IMR-90 (cell line): ENCODE results near the gene DENND6B. TPM values are rescaled to one million over a fixed set of nuclear protein-coding genes. Genes with fewer than 3 reads are reported as not detected.

Experiments
- ATAC-seq: fragments of 200-7000 bp; cut with Tn5 transposase; 2 replicates; pipeline ENCODE4 v1.9.1; 2020; ENCODE audit warnings: low read depth, mild to moderate bottlenecking, moderate library complexity
- Bru-seq: library from RNA; stranded (reverse); fragments of 400-500 nt; gene quantifications from one replicate; lab custom pipeline; 2021; lab: Mats Ljungman, UMichigan
- BruChase-seq, 2 experiments: library from RNA; stranded (reverse); fragments of 400-500 nt; gene quantifications; one replicate each; lab custom pipeline; 2021; lab: Mats Ljungman, UMichigan
- BruUV-seq: library from RNA; stranded (reverse); fragments of 400-500 nt; replicated peaks from 2 replicates; lab custom pipeline; 2021; lab: Mats Ljungman, UMichigan
- CTCF ChIA-PET: fragments of 300-600 bp; formaldehyde crosslinking; extraction: SDS; loops from one replicate; lab custom pipeline; 2021; ENCODE audit warnings: antibody characterized with exemption; lab: Yijun Ruan, JAX
- POLR2A ChIA-PET: fragments of 300-600 bp; sonication (Branson Sonifier 250); formaldehyde crosslinking; loops from one replicate; lab custom pipeline; 2022; ENCODE audit warnings: antibody characterized with exemption; ENCODE audit not compliant: unreplicated experiment; lab: Charles Lee
- DNase-seq: peaks from one replicate; pipeline ENCODE4 v3.0.0; 2013
- H2AFZ ChIP-seq: replicated peaks from 2 replicates; pipeline ENCODE3; 2013; ENCODE audit warnings: low read length, mild to moderate bottlenecking; ENCODE audit not compliant: poor library complexity
- H2AK5ac ChIP-seq: 2 replicates; pipeline ENCODE4 v1.6.1; 2013; ENCODE audit warnings: low read depth, low read length, inconsistent platforms
- H2AK9ac ChIP-seq: replicated peaks from 2 replicates; pipeline ENCODE3; 2013; ENCODE audit warnings: mild to moderate bottlenecking, low read depth, low read length, moderate library complexity; ENCODE audit not compliant: poor library complexity
- H2BK120ac ChIP-seq: 2 replicates; pipeline ENCODE4 v1.6.1; 2013; ENCODE audit warnings: low read depth, low read length, inconsistent platforms
- H2BK15ac ChIP-seq: 3 replicates; pipeline ENCODE4 v1.6.1; 2013; ENCODE audit warnings: low read depth, low read length, inconsistent platforms
- H2BK20ac ChIP-seq: 2 replicates; pipeline ENCODE4 v1.6.1; 2013; ENCODE audit warnings: low read depth, mild to moderate bottlenecking, inconsistent platforms, low read length, moderate library complexity
- H2BK5ac ChIP-seq: 2 replicates; pipeline ENCODE4 v1.6.1; 2013; ENCODE audit warnings: mild to moderate bottlenecking, low read depth, low read length, inconsistent platforms; ENCODE audit not compliant: poor library complexity, severe bottlenecking
- H3K14ac ChIP-seq: replicated peaks from 2 replicates; pipeline ENCODE4 v1.6.1; 2013; ENCODE audit warnings: low read depth, low read length, inconsistent platforms
- H3K18ac ChIP-seq: 2 replicates; pipeline ENCODE4 v1.6.1; 2013; ENCODE audit warnings: low read depth, low read length, control low read depth
- H3K23ac ChIP-seq: 2 replicates; pipeline ENCODE4 v1.6.1; 2013; ENCODE audit warnings: low read depth, low read length, inconsistent platforms
- H3K27ac ChIP-seq: 2 replicates; pipeline ENCODE4 v1.5.1; 2013; ENCODE audit warnings: mild to moderate bottlenecking, control low read depth, low read length; ENCODE audit not compliant: insufficient read depth
- H3K27me3 ChIP-seq: 2 replicates; pipeline ENCODE4 v1.6.1; 2013; ENCODE audit warnings: low read length; ENCODE audit not compliant: control insufficient read depth, insufficient read depth
- H3K36me3 ChIP-seq: 2 replicates; pipeline ENCODE4 v1.6.1; 2013; ENCODE audit warnings: low read length, mixed read lengths; ENCODE audit not compliant: control insufficient read depth, insufficient read depth
- H3K4ac ChIP-seq: 2 replicates; pipeline ENCODE4 v1.6.1; 2013; ENCODE audit warnings: low read depth, low read length, inconsistent platforms
- H3K4me1 ChIP-seq: 2 replicates; pipeline ENCODE4 v1.6.1; 2013; ENCODE audit warnings: low read length, mixed read lengths; ENCODE audit not compliant: control insufficient read depth, insufficient read depth
- H3K4me2 ChIP-seq: 2 replicates; pipeline ENCODE4 v1.6.1; 2013; ENCODE audit warnings: low read depth, mild to moderate bottlenecking, control low read depth, low read length, moderate library complexity
- H3K4me3 ChIP-seq: 2 replicates; pipeline ENCODE4 v1.5.1; 2013; ENCODE audit warnings: low read depth, mild to moderate bottlenecking, control low read depth, low read length, moderate library complexity; ENCODE audit not compliant: insufficient read depth
- H3K56ac ChIP-seq: 2 replicates; pipeline ENCODE4 v1.6.1; 2013; ENCODE audit warnings: low read length, inconsistent platforms; ENCODE audit not compliant: insufficient read depth; ENCODE audit errors: extremely low read depth
- H3K79me1 ChIP-seq, 2 experiments: 2 replicates each; pipeline ENCODE4 v1.6.1; 2013; ENCODE audit warnings: low read length in 2 of 2, inconsistent platforms in 1 of 2, low read depth in 1 of 2
- H3K9ac ChIP-seq: 2 replicates; pipeline ENCODE4 v1.6.1; 2013; ENCODE audit warnings: low read depth, low read length, control low read depth
- H3K9me1 ChIP-seq: 2 replicates; pipeline ENCODE4 v1.6.1; 2013; ENCODE audit warnings: low read length, inconsistent platforms; ENCODE audit not compliant: insufficient read depth
- H3K9me3 ChIP-seq: 2 replicates; pipeline ENCODE4 v1.6.1; 2013; ENCODE audit warnings: low read length; ENCODE audit not compliant: control insufficient read depth, insufficient read depth
- H4K20me1 ChIP-seq: 2 replicates; pipeline ENCODE4 v1.6.1; 2013; ENCODE audit warnings: low read length, inconsistent platforms; ENCODE audit not compliant: insufficient read depth
- H4K5ac ChIP-seq: 2 replicates; pipeline ENCODE4 v1.6.1; 2013; ENCODE audit warnings: mild to moderate bottlenecking, low read depth, low read length, control low read depth
- H4K8ac ChIP-seq, 2 experiments: 2 replicates each; pipeline ENCODE4 v1.6.1; 2013; ENCODE audit warnings: low read depth in 2 of 2, low read length in 2 of 2, control low read depth in 1 of 2, inconsistent platforms in 1 of 2
- H4K91ac ChIP-seq: 2 replicates; pipeline ENCODE4 v1.6.1; 2013; ENCODE audit warnings: low read depth, low read length, inconsistent platforms; ENCODE audit not compliant: insufficient read depth
- CHD1 ChIP-seq: IDR thresholded peaks from 2 replicates; pipeline ENCODE4 v1.6.1; 2012; ENCODE audit warnings: low read depth, low read length, improper control_type of control experiment
- MAZ ChIP-seq: IDR thresholded peaks from 2 replicates; pipeline ENCODE4 v1.6.1; 2012; ENCODE audit warnings: low read depth, mild to moderate bottlenecking, low read length, improper control_type of control experiment, moderate library complexity, borderline replicate concordance
- MXI1 ChIP-seq: IDR thresholded peaks from 2 replicates; pipeline ENCODE4 v1.6.1; 2012; ENCODE audit warnings: low read depth, mild to moderate bottlenecking, low read length, moderate library complexity, borderline replicate concordance
- POLR2A ChIP-seq: IDR thresholded peaks from 2 replicates; pipeline ENCODE4 v1.6.1; 2012; ENCODE audit warnings: mild to moderate bottlenecking, low read depth, low read length
- RAD21 ChIP-seq: IDR thresholded peaks from 2 replicates; pipeline ENCODE4 v1.6.1; 2012; ENCODE audit warnings: low read length, improper control_type of control experiment
- RCOR1 ChIP-seq: IDR thresholded peaks from 2 replicates; pipeline ENCODE4 v1.6.1; 2012; ENCODE audit warnings: mild to moderate bottlenecking, low read length, improper control_type of control experiment; ENCODE audit not compliant: insufficient replicate concordance
- RFX5 ChIP-seq: IDR thresholded peaks from 2 replicates; pipeline ENCODE4 v1.8.0; 2012; ENCODE audit warnings: low read depth, mild to moderate bottlenecking, low read length, moderate library complexity
- WGBS, 2 experiments: methylation state at CpG; one replicate each; pipeline versions ENCODE4 v1.1.5 to v1.1.7; 2013; ENCODE audit warnings: missing lambda C conversion rate in 2 of 2; ENCODE audit not compliant: insufficient read length in 1 of 2; ENCODE audit errors: extremely low coverage in 2 of 2; 5-methylcytosine and 5-hydroxymethylcytosine counted together
- dilution Hi-C: fragments of 300-500 bp; cut with HindIII; formaldehyde crosslinking; loops from one replicate; pipeline ENCODE4 v1.14.3; 2018; ENCODE audit warnings: low sequenced_read_pairs; ENCODE audit not compliant: unreplicated experiment
- in situ Hi-C: fragments of 300-500 bp; cut with MboI; formaldehyde crosslinking; loops from 3 replicates; pipeline ENCODE4 v1.14.3; 2019; ENCODE audit warnings: low sequenced_read_pairs, inconsistent platforms, mixed read lengths
- intact Hi-C: fragments of 100-400 bp; cut with micrococcal nuclease; formaldehyde crosslinking; loops from 2 replicates; pipeline ENCODE4 v1.10.0; 2022
- long read RNA-seq: library from polyadenylated mRNA; unstranded; transcript quantifications from one replicate; pipeline ENCODE4 v2.0.0, GENCODE V29; 2021; ENCODE audit not compliant: unreplicated experiment
- polyA plus RNA-seq, 3 experiments: library from polyadenylated mRNA; depleted of rRNA; stranded (reverse); fragments of >200 nt; gene quantifications; 2 replicates each; pipeline ENCODE4 v1.2.3, GENCODE V29; 2012; ENCODE audit warnings: low replicate concordance in 1 of 3
- total RNA-seq: library from RNA; depleted of rRNA; stranded (reverse); fragments of >200 nt; gene quantifications from 2 replicates; pipeline ENCODE4 v1.2.3, GENCODE V29; 2012; rRNA removed
- TF ChIP-seq, protein P1 (sequence below): fragments of 150-350 bp; IDR thresholded peaks from 2 replicates; pipeline ENCODE4 v1.6.1; 2016; ENCODE audit warnings: low read depth, mild to moderate bottlenecking, low read length, moderate library complexity, borderline replicate concordance
- TF ChIP-seq, protein P2 (sequence below): conservative IDR thresholded peaks from 2 replicates; pipeline ENCODE4 v1.5.1; 2012; ENCODE audit warnings: mild to moderate bottlenecking, low read depth, low read length, improper control_type of control experiment

The DENND6B gene, protein sequence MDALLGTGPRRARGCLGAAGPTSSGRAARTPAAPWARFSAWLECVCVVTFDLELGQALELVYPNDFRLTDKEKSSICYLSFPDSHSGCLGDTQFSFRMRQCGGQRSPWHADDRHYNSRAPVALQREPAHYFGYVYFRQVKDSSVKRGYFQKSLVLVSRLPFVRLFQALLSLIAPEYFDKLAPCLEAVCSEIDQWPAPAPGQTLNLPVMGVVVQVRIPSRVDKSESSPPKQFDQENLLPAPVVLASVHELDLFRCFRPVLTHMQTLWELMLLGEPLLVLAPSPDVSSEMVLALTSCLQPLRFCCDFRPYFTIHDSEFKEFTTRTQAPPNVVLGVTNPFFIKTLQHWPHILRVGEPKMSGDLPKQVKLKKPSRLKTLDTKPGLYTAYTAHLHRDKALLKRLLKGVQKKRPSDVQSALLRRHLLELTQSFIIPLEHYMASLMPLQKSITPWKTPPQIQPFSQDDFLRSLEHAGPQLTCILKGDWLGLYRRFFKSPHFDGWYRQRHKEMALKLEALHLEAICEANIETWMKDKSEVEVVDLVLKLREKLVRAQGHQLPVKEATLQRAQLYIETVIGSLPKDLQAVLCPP
- total RNA-seq = 0.36 and 0.56 TPM in 2 replicates
- polyA plus RNA-seq (2012; rRNA removed) = 4.9 and 5.3 TPM in 2 replicates
- polyA plus RNA-seq (2012; cell fraction: cytosol; rRNA removed) = 3.0 and 4.6 TPM in 2 replicates
- 15.5 and 36.4 TPM in 2 replicates for polyA plus RNA-seq (2012; cell fraction: nucleus; rRNA removed; ENCODE audit: low replicate concordance)
- percentile 47 among the genes with signal in this experiment for Bru-seq, nascent RNA
- percentile 62 among the genes with signal in this experiment for BruChase-seq, experiment 1, labeled RNA remaining after a 6-hour chase
- percentile 59 among the genes with signal in this experiment for BruChase-seq, experiment 2, labeled RNA remaining after a 2-hour chase
- long read RNA-seq, full-length matches to known transcripts = 2 of 10 reads
- long read RNA-seq, partial matches to known transcripts = 1 of 10 reads
- long read RNA-seq, other reads (novel, unspliced or antisense) = 7 of 10 reads

DNA sequence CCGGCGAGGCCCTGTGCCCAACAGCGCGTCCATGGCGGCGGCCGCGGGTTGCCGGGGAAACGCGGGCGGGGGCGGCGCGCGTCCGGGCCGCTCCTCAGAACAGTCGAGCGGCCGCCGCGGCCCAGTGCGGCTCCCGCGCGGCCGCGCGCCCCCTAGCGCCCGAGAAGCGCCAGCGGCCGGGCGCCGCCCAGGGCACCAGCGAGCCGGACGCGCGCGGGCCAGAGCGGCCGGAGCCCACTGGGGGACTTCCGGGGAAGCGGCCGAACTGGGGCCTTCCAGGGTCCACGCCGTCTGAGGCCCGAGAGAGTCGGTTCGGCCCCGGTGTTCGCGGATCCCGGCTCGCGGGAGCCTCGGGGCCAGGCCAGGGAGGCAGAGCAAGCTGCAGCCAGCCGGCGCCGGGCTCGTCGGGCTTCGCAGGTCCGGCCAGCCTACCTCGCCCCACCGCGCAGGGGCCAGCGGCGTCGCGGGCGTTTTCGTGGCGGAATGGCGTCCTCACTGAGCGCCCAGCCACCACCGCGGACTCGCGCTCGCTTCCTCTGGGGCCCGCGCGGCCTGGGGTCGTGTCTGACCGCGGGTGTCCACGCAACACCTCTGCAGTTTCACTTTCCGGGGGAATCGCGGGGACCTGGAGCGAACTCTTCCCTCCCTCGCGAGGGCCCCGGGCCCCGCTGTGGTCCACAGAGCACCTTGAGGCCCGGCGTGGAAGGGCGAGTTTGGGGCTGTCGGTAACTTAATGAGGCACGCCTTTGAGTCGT lies at the start of gene DENND6B:
DENND6B (minus strand) TSS at position 57 of the 755 bp plus-strand sequence; CDS start at position 33, 24 bp downstream.
- Histone ChIP-seq H3K56ac (peak within 1 kb of the TSS; percentile 72), H2BK20ac (no peak within 1 kb of the TSS), H4K5ac (peak within 1 kb of the TSS; percentile 93), H2AFZ (peak within 1 kb of the TSS; percentile 99), H4K20me1 (no peaks in the 10 kb centered on the region), H3K9ac (peak within 1 kb of the TSS; percentile 85), H2AK5ac (peak within 1 kb of the TSS; percentile 99), H3K79me1 (peaks cover 11 to 26% of the 10 kb centered on the region in 2 experiments), H2AK9ac (peak within 1 kb of the TSS; percentile 100), H4K91ac (peak within 1 kb of the TSS; percentile 92), H4K8ac (peak within 1 kb of the TSS; percentile 99 to 100), H3K9me1 (peaks cover 14% of the 10 kb centered on the region), H3K14ac (peak within 1 kb of the TSS; percentile 92), H3K27ac (peak within 1 kb of the TSS; percentile 85), H3K4me1 (peaks cover 8% of the 10 kb centered on the region), H2BK15ac (no peak within 1 kb of the TSS), H3K36me3 (no peaks in the 10 kb centered on the region), H2BK5ac (peak within 1 kb of the TSS; percentile 83), H3K23ac (peak within 1 kb of the TSS; percentile 84), H3K9me3 (no peaks in the 10 kb centered on the region), H3K27me3 (no peaks in the 10 kb centered on the region), H3K4me2 (peak within 1 kb of the TSS; percentile 90), H3K4me3 (peak within 1 kb of the TSS; percentile 86), H2BK120ac (peak within 1 kb of the TSS; percentile 30), H3K4ac (peak within 1 kb of the TSS; percentile 93), H3K18ac (peak within 1 kb of the TSS; percentile 0; the same call in 1 of the 2 replicates)
- DNase-seq (peak; percentile 69), ATAC-seq (peak; percentile 98)
- 5% methylated on average over 55 of the region's 105 CpGs; no CpG with 5 or more reads in 1 of the 2 experiments for WGBS, 2 experiments
- dilution Hi-C loops = no loop called here
- intact Hi-C loops = loop anchor here (2.0 to 5.0 kb wide), 4 partner anchors 20 to 74 kb away; partner anchors contain the start of genes MAPK11 and PLXNB2
- in situ Hi-C loops = loop anchor here (5.0 to 10.0 kb wide), 2 partner anchors 52 to 75 kb away; partner anchors contain the start of genes HDAC10 and MAPK11
- ChIA-PET CTCF (interaction anchor here (1.0 kb wide), 1 partner anchor 33 kb away, joined by 4 read pairs; no protein-coding TSS in a partner anchor), POLR2A (no interaction called here)
- no TSS peak for BruUV-seq
- peak; percentile 67 for TF ChIP-seq POLR2A
- TF ChIP-seq CHD1 = no peak
- TF ChIP-seq, protein P1, sequence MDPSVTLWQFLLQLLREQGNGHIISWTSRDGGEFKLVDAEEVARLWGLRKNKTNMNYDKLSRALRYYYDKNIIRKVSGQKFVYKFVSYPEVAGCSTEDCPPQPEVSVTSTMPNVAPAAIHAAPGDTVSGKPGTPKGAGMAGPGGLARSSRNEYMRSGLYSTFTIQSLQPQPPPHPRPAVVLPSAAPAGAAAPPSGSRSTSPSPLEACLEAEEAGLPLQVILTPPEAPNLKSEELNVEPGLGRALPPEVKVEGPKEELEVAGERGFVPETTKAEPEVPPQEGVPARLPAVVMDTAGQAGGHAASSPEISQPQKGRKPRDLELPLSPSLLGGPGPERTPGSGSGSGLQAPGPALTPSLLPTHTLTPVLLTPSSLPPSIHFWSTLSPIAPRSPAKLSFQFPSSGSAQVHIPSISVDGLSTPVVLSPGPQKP = no peak
- TF ChIP-seq RAD21 = peak; percentile 75
- TF ChIP-seq MAZ = peak; percentile 95; the same call in 1 of the 2 replicates
- peak; percentile 93 for TF ChIP-seq MXI1
- TF ChIP-seq, protein P2, sequence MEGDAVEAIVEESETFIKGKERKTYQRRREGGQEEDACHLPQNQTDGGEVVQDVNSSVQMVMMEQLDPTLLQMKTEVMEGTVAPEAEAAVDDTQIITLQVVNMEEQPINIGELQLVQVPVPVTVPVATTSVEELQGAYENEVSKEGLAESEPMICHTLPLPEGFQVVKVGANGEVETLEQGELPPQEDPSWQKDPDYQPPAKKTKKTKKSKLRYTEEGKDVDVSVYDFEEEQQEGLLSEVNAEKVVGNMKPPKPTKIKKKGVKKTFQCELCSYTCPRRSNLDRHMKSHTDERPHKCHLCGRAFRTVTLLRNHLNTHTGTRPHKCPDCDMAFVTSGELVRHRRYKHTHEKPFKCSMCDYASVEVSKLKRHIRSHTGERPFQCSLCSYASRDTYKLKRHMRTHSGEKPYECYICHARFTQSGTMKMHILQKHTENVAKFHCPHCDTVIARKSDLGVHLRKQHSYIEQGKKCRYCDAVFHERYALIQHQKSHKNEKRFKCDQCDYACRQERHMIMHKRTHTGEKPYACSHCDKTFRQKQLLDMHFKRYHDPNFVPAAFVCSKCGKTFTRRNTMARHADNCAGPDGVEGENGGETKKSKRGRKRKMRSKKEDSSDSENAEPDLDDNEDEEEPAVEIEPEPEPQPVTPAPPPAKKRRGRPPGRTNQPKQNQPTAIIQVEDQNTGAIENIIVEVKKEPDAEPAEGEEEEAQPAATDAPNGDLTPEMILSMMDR = peak; percentile 84
- TF ChIP-seq RCOR1 = peak; percentile 28
- no peak for TF ChIP-seq RFX5
